Cardiac fibroblast (primary cell): ENCODE measurements around the gene SLC39A1.

ENCODE experiments used
- DNase-seq, 2 donors: peaks; one replicate each; pipeline versions ENCODE4 v3.0.0 to v3.0.0-alpha.2; 2010; ENCODE audit warnings: low read depth in 2 of 2
- H3K4me3 ChIP-seq, 2 donors: replicated peaks in 1 of 2; 1 replicate in 1 of 2; 2 replicates in 1 of 2; pipeline ENCODE4 v1.5.1; 2011; ENCODE audit warnings: low read depth in 2 of 2, low read length in 2 of 2, mild to moderate bottlenecking in 2 of 2, moderate library complexity in 1 of 2
- CTCF ChIP-seq: IDR thresholded peaks from one replicate; pipeline ENCODE4 v1.5.1; 2011; ENCODE audit warnings: low read depth, mild to moderate bottlenecking, low read length, inconsistent platforms

Gene SLC39A1

GRCh38 chr1:153951801-153952200 lies 11.5 kb downstream of the SLC39A1 start:
- no peak for TF ChIP-seq CTCF
- DNase-seq, result no peak
- H3K4me3 ChIP-seq, result no peak overlapping the region

- DNase-seq, result no peak
- no peak for TF ChIP-seq CTCF
- H3K4me3 ChIP-seq, result no peak overlapping the region
Observed at GRCh38 chr1:153951183-153951582, 12.2 kb downstream of the SLC39A1 start.

- peak; percentile 76 to 86 for DNase-seq
- TF ChIP-seq CTCF, result peak; percentile 84
- peak within 1 kb of the TSS; percentile 77 to 78 for H3K4me3 ChIP-seq
Observed at GRCh38 chr1:153946622-153947241, 16.6 kb downstream of the SLC39A1 start, which contains the start of gene DENND4B. TSS of gene DENND4B (minus strand) at chr1:153946718. CDS start at chr1:153944374, 2,344 bp downstream.

GRCh38 chr1:153945795-153946621 lies 17.3 kb downstream of the SLC39A1 start:
- TF ChIP-seq CTCF, result no peak
- peak; percentile 71 to 89 for DNase-seq
- peak overlapping the region; percentile 77 to 78 for H3K4me3 ChIP-seq

GRCh38 chr1:153945131-153945794 lies 18.1 kb downstream of the SLC39A1 start:
- peak; percentile 57 to 69 for DNase-seq
- peak overlapping the region; percentile 77 to 78 for H3K4me3 ChIP-seq
- TF ChIP-seq CTCF, result no peak

- TF ChIP-seq CTCF, result no peak
- peak overlapping the region in 1 of 2 donors; percentile 77 for H3K4me3 ChIP-seq
- DNase-seq, result no peak
Observed at GRCh38 chr1:153944827-153945117, 18.6 kb downstream of the SLC39A1 start.
